ENCODE results near the gene MAP3K7CL. TPM values are rescaled to one million over a fixed set of nuclear protein-coding genes. Genes with fewer than 3 reads are reported as not detected.
"Not testable (repeated sequence)": the region's sequence is repeated elsewhere in the genome, so short reads cannot be mapped to it uniquely, and the experiment has no call there.

Gene MAP3K7CL
- total RNA-seq, 2 experiments from 2014 or later, result 10.2 to 12.0 TPM

GRCh38 chr21:29146726-29147125, 16.3 kb downstream of the MAP3K7CL start:
- Mint-ChIP-seq H3K4me1 (peaks cover 19% of the 10 kb centered on the region), H3K4me3 (no peak overlapping the region), H3K9me3 (no peaks in the 10 kb centered on the region), H3K36me3 (no peaks in the 10 kb centered on the region), H3K27me3 (peaks cover 4% of the 10 kb centered on the region), H3K27ac (no peak overlapping the region)
- POLR2A ChIA-PET, result no interaction called here
- DNase-seq (no peak), ATAC-seq (ENCODE audit: low read depth) (no peak)

GRCh38 chr21:29148530-29148929, 18.1 kb downstream of the MAP3K7CL start:
- Mint-ChIP-seq H3K36me3 (peaks cover 2% of the 10 kb centered on the region), H3K4me1 (peaks cover 19% of the 10 kb centered on the region), H3K4me3 (peak overlapping the region; percentile 31), H3K9me3 (no peaks in the 10 kb centered on the region), H3K27me3 (peaks cover 4% of the 10 kb centered on the region), H3K27ac (no peak overlapping the region)
- peak; percentile 33 for DNase-seq
- POLR2A ChIA-PET, result no interaction called here
- peak; percentile 81 for ATAC-seq (ENCODE audit: low read depth)

- Mint-ChIP-seq H3K36me3 (peaks cover 2% of the 10 kb centered on the region), H3K9me3 (no peaks in the 10 kb centered on the region), H3K27me3 (peaks cover 4% of the 10 kb centered on the region), H3K4me3 (no peak overlapping the region), H3K4me1 (peaks cover 19% of the 10 kb centered on the region), H3K27ac (no peak overlapping the region)
- POLR2A ChIA-PET, result no interaction called here
- ATAC-seq (ENCODE audit: low read depth) (no peak), DNase-seq (no peak)
Observed at GRCh38 chr21:29149808-29150425, 19.5 kb downstream of the MAP3K7CL start.

- POLR2A ChIA-PET, result no interaction called here
- ATAC-seq (ENCODE audit: low read depth), result no peak
- no peak overlapping the region for H3K27ac Mint-ChIP-seq
Observed at GRCh38 chr21:29151931-29152330, 21.5 kb downstream of the MAP3K7CL start.

GRCh38 chr21:29152916-29153315, 22.5 kb downstream of the MAP3K7CL start:
- ATAC-seq (ENCODE audit: low read depth), result no peak
- Mint-ChIP-seq H3K27me3 (peaks cover 4% of the 10 kb centered on the region), H3K4me1 (peaks cover 13% of the 10 kb centered on the region), H3K4me3 (no peak overlapping the region), H3K9me3 (no peaks in the 10 kb centered on the region), H3K27ac (no peak overlapping the region), H3K36me3 (peaks cover 2% of the 10 kb centered on the region)
- no peak for DNase-seq
- POLR2A ChIA-PET, result no interaction called here

More at GRCh38 chr21:29151931-29152330, 21.5 kb downstream of the MAP3K7CL start:
- H3K36me3 Mint-ChIP-seq, result peaks cover 2% of the 10 kb centered on the region
- H3K27me3 Mint-ChIP-seq, result peaks cover 4% of the 10 kb centered on the region
- H3K4me1 Mint-ChIP-seq, result peaks cover 13% of the 10 kb centered on the region
- DNase-seq, result no peak
- H3K4me3 Mint-ChIP-seq, result no peak overlapping the region
- no peaks in the 10 kb centered on the region for H3K9me3 Mint-ChIP-seq

- Mint-ChIP-seq H3K27ac (no peak overlapping the region), H3K27me3 (peaks cover 4% of the 10 kb centered on the region), H3K9me3 (no peaks in the 10 kb centered on the region)
Observed at GRCh38 chr21:29154270-29154669, 23.8 kb downstream of the MAP3K7CL start.

GRCh38 chr21:29155118-29155932, 24.9 kb downstream of the MAP3K7CL start:
- Mint-ChIP-seq H3K4me3 (no peak overlapping the region), H3K27ac (no peak overlapping the region), H3K27me3 (peaks cover 3% of the 10 kb centered on the region), H3K36me3 (peaks cover 4% of the 10 kb centered on the region), H3K9me3 (no peaks in the 10 kb centered on the region), H3K4me1 (no peaks in the 10 kb centered on the region)
- no peak for ATAC-seq (ENCODE audit: low read depth)
- no peak for DNase-seq
- POLR2A ChIA-PET, result no interaction called here

More at GRCh38 chr21:29154270-29154669, 23.8 kb downstream of the MAP3K7CL start:
- peaks cover 2% of the 10 kb centered on the region for H3K36me3 Mint-ChIP-seq
- no peaks in the 10 kb centered on the region for H3K4me1 Mint-ChIP-seq
- no peak for DNase-seq
- POLR2A ChIA-PET, result interaction anchor here (0.8 kb wide), 1 partner anchor 9 kb away, joined by 3 read pairs; no protein-coding TSS in a partner anchor
- no peak for ATAC-seq (ENCODE audit: low read depth)
- H3K4me3 Mint-ChIP-seq, result no peak overlapping the region

- no peak overlapping the region for H3K27ac Mint-ChIP-seq
- ATAC-seq (ENCODE audit: low read depth), result no peak
- POLR2A ChIA-PET, result no interaction called here
Observed at GRCh38 chr21:29155933-29156260, 25.5 kb downstream of the MAP3K7CL start.

GRCh38 chr21:29157080-29157479, 26.6 kb downstream of the MAP3K7CL start:
- no peaks in the 10 kb centered on the region for H3K4me1 Mint-ChIP-seq
- ATAC-seq (ENCODE audit: low read depth) (no peak), DNase-seq (no peak)
- H3K27ac Mint-ChIP-seq, result no peak overlapping the region
- no peaks in the 10 kb centered on the region for H3K9me3 Mint-ChIP-seq
- no peaks in the 10 kb centered on the region for H3K27me3 Mint-ChIP-seq
- POLR2A ChIA-PET, result no interaction called here
- peaks cover 2% of the 10 kb centered on the region for H3K36me3 Mint-ChIP-seq
- no peak overlapping the region for H3K4me3 Mint-ChIP-seq

More at GRCh38 chr21:29155933-29156260, 25.5 kb downstream of the MAP3K7CL start:
- H3K4me3 Mint-ChIP-seq, result no peak overlapping the region
- no peaks in the 10 kb centered on the region for H3K4me1 Mint-ChIP-seq
- DNase-seq, result no peak
- no peaks in the 10 kb centered on the region for H3K27me3 Mint-ChIP-seq
- H3K9me3 Mint-ChIP-seq, result no peaks in the 10 kb centered on the region
- H3K36me3 Mint-ChIP-seq, result peaks cover 4% of the 10 kb centered on the region

GRCh38 chr21:29159842-29160241, 29.4 kb downstream of the MAP3K7CL start:
- H3K27ac Mint-ChIP-seq, result no peak overlapping the region
- H3K27me3 Mint-ChIP-seq, result no peaks in the 10 kb centered on the region
- H3K9me3 Mint-ChIP-seq, result no peaks in the 10 kb centered on the region
- POLR2A ChIA-PET, result no interaction called here
- ATAC-seq (ENCODE audit: low read depth), result no peak
- H3K4me1 Mint-ChIP-seq, result no peaks in the 10 kb centered on the region
- no peak for DNase-seq
- no peak overlapping the region for H3K4me3 Mint-ChIP-seq
- H3K36me3 Mint-ChIP-seq, result peaks cover 2% of the 10 kb centered on the region

GRCh38 chr21:29162825-29163224, 32.4 kb downstream of the MAP3K7CL start:
- not testable (repeated sequence) for DNase-seq
- POLR2A ChIA-PET, result interaction anchor here (0.6 kb wide), 1 partner anchor 9 kb away, joined by 3 read pairs; no protein-coding TSS in a partner anchor

GRCh38 chr21:29163341-29164115, 33.1 kb downstream of the MAP3K7CL start:
- POLR2A ChIA-PET, result interaction anchor here (0.6 kb wide), 1 partner anchor 10 kb away, joined by 3 read pairs; no protein-coding TSS in a partner anchor
- H3K4me1 Mint-ChIP-seq, result no peaks in the 10 kb centered on the region
- no peak for ATAC-seq (ENCODE audit: low read depth)
- H3K9me3 Mint-ChIP-seq, result no peaks in the 10 kb centered on the region
- peaks cover 10% of the 10 kb centered on the region for H3K36me3 Mint-ChIP-seq
- no peak overlapping the region for H3K4me3 Mint-ChIP-seq
- no peaks in the 10 kb centered on the region for H3K27me3 Mint-ChIP-seq
- H3K27ac Mint-ChIP-seq, result no peak overlapping the region
- DNase-seq, result no peak

More at GRCh38 chr21:29162825-29163224, 32.4 kb downstream of the MAP3K7CL start:
- not testable (repeated sequence) for H3K27ac Mint-ChIP-seq; H3K36me3 Mint-ChIP-seq; H3K4me3 Mint-ChIP-seq; H3K4me1 Mint-ChIP-seq; ATAC-seq (ENCODE audit: low read depth); H3K9me3 Mint-ChIP-seq; H3K27me3 Mint-ChIP-seq

- Mint-ChIP-seq H3K9me3 (no peaks in the 10 kb centered on the region), H3K27ac (no peak overlapping the region), H3K36me3 (peaks cover 10% of the 10 kb centered on the region), H3K4me1 (peaks cover 3% of the 10 kb centered on the region), H3K27me3 (no peaks in the 10 kb centered on the region), H3K4me3 (no peak overlapping the region)
- ATAC-seq (ENCODE audit: low read depth) (no peak), DNase-seq (no peak)
- POLR2A ChIA-PET, result no interaction called here
Observed at GRCh38 chr21:29164323-29164942, 34.0 kb downstream of the MAP3K7CL start.
